GM19193 (cell line): ENCODE data around the gene KCNQ1.

Experiments
- POLR2A ChIP-seq: IDR thresholded peaks from 4 replicates; pipeline ENCODE4 v1.6.1; 2011; ENCODE audit not compliant: insufficient read depth, insufficient read length; ENCODE audit errors: extremely low read depth

KCNQ1 gene

DNA sequence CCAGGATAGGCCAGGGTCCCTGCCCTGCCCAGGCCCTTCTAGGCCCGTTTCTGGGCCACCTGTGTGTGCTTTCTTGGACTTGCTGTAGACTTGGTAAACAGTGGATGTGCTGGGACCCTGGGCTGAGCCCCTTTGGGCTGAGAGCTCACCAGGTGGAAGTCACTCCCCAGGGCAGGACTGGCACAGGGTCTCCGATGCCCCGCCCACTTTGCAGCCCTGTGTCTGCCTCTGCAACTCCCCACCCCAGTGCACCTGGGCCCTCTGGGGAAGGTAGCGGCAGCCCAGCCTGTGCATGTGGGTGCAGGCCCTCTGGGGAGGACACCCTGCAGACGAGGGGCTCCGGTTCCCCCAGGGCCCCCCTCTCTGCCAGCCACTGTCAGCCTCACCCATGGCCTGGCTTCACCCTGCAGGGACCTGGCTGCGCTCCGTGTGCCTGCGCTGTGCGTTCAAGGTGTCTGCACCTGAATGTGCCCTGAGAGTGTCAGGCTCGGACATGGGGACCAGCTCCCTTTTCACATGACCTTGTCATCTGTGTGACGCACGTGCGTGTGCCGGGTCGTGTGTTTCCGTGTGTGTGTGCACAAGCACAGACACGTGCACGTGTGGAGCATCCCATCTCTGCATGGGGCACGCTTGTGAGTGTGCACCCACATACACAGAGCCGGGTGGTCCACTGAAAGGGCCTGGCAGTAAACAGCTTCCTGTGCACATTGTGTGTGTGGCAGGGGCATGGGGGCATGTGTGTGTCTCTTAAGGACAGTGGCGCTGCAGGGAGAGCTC is 136.5 kb downstream of the KCNQ1 start:
- no peak for TF ChIP-seq POLR2A

DNA sequence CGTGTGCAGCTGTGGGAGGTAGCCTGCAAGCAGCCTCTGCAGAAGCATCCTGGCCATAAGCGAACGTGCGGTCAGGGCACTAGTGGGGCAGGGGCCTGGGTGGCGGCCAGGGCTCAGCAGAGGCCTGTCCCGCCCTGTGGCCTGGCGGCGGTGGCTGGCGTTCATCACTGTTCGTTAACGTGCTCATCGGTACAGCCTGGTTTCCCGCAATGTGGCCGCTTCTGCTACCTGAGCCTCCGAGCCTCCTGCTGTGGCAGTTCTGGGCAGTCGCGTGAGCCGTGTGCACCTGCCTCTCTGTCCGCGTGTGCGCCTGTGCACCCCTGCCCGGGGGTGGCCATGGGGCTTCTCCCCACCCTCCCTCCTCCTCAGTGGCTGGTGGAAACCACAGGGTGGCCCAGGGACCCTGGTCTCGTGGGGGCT is 137.1 kb downstream of the KCNQ1 start:
- TF ChIP-seq POLR2A, result no peak

DNA sequence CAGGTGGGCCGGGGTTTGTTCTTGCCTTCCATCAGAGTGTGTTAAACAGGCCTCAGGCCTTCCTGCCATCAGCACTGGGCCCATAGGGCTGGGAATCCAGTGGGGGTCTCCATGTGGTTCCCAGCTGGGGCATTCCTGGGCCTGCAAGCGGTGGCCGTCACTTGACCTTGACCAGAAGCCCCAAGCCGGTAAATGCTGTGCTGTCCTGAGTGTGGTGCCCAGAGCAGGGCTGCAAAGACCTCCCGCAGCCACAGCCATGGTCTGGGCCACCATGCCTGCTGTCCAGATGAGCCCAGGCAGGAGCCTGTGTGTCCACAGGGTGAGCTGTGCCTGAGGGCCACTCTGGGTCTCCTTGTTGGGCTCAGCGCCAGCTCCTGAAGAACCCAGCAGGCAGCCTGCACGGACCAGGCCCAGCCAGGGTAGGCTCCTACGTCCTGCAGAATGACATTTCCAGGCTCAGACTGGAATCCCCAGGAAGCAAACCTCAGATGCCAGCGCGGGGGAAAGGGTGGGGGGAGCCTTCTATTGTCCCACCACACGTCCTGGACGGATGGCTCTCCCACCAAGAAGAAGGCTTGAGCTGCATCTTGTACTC is 137.6 kb downstream of the KCNQ1 start:
- TF ChIP-seq POLR2A, result no peak

DNA sequence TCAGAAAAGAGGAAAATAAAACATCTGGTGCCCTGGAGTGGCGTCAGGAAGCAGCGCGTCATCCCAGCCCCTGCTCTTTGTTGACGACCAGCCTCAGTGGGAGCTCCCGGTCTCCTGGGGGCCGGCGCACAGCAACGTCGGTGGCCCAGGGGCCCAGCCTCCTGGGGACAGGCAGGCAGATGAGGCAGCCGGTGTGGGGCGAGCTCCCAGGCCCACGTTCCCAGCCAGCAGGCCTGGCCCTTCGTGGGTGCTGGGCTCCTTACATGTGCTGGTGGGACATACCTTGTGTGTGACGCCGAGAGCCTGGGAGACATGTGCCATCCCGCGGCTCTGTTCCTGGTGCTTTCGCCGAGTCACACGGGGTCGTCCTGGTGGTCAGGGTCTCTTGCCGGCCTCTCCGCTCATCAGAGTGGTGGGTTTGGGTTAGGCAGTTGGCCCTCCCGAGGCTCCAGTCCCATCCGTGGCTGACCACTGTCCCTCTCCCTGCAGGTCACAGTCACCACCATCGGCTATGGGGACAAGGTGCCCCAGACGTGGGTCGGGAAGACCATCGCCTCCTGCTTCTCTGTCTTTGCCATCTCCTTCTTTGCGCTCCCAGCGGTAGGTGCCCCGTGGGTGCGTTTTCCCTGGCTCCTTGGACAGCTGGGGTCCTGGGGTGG is 138.3 kb downstream of the KCNQ1 start:
- no peak for TF ChIP-seq POLR2A

DNA sequence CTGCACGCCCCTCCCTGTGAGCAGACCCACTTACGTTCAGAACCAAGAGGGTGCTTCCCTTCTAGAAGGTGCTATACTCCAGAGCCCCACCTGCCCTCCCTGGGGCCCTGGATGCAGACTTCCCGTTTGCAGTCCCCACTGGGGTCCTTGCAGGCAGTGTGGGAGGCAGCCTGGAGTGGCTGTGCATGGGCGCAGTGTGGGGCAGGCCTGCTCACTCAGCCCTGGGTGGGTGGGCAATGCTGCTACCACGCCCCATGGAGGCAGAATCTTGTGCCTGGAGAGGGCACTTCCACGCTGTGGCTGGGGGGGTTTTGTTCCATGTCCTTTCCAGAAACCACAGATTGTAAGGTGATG is 138.8 kb downstream of the KCNQ1 start:
- TF ChIP-seq POLR2A, result no peak

DNA sequence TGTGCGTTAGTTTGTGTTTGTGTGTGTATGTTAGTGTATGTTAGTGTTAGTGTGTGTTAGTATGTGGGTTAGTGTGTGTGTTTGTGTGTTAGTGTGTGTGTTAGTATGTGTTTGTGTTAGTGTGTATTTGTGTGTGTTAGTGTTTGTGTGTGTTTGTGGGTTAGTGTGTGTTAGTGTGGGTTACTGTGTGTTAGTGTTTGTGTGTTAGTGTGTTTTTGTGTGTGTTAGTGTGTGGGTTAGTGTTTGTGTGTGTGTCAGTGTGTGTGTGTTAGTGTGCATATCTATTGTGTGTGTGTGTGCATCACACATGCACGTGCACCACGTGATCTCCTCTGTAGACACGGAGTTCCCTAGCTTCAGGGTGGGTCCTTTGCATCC is 139.6 kb downstream of the KCNQ1 start:
- TF ChIP-seq POLR2A, result no peak

DNA sequence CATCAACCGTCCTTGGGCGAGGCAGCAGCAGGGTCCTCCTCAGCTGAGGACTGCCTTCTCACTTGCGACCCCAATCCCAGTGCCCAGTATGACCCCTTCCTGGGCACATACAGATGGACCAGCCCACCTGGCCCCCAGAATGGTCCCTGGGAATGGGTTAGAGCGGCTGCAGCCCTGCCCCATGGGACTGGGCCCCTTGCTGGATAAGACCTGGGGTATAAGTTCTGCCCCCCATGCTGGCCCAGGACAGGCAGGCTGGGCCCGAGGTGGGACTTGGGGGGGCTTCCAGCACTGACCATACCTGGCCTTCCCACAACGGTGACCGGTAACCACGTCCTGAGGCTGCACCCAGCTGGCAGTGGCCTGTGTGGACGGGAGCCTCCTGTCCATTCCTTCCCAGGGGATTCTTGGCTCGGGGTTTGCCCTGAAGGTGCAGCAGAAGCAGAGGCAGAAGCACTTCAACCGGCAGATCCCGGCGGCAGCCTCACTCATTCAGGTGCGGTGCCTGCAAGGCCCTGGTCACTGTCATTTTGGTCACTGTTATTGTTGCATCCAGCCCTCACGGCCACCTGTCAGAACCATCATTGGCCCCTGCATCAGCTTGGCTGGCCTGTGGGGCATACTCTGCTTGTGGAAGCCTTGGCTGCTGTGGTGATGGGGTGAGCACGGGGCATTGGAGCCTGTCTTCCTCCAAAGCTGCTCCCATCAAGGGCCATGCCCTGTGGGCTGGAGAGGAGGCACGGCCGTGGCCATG is 140.2 kb downstream of the KCNQ1 start:
- no peak for TF ChIP-seq POLR2A

DNA sequence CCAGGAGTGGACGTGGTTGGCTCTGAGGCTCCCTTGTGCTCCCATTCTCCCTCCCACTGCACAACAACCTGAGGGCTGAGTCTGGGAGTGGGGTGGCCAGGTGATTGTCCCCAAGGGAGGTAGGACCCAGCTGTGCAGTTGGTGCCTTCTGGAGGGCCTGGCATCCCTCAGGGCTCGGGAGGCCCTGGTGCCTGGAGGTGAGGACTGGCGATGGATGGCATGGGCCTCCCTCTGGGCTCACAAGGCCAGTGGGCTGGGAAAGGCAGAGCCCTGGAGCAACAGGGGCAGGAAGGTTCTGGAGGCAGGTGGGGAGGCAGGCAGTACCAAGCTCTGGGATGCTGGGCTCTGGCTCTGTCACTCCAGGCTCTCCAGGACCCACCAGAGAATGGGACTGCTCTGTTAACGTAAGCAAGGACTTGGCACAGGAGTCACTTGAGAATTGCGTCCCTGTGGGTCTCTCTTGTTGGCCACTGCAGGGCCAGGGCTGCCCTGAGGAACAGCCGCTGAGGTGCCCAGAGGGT is 140.8 kb downstream of the KCNQ1 start:
- no peak for TF ChIP-seq POLR2A

DNA sequence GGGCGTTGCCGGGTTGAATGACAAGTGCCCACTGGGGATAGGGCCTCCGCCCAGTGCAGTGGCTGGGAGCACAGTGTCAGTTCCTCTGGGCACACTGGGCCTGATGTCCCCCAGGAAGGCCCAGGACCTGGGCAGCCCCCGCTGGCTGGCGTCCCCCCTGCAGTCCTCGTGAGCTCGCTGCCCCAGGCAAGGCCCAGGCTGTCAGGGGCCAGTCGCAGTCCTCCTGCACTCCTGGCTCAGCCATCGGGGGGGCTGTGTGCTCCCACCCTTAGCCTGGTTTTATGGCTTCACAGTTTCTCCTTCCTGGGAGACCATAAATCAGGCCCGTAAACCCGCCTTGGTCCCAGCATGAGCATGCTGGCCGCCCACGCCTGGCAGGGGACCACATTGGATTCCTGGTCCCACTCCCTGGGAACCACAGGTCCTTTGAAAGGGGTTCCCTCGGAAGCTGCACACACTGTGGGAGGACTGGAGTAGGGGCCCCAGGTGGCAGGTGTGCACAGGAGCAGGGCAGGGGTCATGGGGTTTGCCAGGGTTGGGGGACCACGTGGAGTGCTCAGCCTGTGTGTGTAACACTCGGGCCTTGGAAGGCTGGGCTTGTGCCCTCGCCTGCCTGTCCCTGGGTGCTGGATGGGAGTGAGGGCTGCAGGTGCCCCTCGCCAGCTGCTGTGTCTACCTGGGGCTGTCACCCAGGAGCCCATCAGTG is 141.4 kb downstream of the KCNQ1 start:
- no peak for TF ChIP-seq POLR2A

DNA sequence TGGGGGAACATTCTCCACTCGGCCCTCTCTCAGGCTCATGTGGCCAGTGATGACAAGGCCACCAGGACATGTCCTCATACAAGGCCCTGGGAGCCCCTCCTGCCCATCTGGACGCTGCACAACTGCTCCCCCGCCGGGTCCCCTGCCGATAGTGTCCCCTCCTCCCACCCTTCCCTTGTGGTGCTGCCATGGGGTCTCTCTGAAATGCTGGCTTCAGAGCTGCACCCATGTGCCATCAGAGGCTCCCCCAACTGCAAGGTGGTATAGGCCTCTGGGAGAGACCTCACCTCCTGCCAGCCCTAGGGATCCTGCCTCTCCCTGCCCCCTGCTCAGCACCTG is 142.0 kb downstream of the KCNQ1 start:
- TF ChIP-seq POLR2A, result no peak

DNA sequence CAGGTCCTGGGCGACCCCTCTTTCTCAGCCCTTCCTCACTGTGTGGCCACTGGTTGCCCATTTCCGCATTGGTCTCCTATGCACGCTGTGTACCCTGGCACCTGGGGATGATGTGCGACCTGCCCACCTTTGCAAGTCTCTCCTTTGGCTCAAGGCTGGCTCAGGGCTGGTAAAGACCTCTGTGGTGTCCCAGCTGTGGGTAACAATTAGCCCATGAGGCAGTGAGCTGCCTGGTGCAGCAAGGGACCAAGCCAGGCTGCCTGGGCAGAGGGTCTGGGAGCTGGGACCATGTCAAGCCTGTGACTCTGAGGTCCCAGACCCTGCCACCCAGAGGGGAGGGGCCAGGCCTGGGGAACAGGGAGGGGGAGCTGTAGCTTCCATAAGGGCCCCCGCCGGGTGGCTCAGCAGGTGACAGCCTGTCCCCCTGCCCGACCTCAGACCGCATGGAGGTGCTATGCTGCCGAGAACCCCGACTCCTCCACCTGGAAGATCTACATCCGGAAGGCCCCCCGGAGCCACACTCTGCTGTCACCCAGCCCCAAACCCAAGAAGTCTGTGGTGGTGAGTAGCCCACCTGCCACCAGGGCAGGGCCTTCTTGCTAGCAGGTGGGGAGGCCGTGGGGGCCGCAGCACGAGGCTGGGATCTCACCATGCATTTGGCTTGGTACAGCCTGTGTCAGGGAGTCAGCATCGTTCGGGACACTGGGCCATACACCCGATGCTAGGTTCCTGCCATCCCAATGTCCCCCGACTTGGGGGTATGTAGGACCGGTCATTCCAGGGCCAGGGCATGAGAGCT is 142.5 kb downstream of the KCNQ1 start:
- no peak for TF ChIP-seq POLR2A

DNA sequence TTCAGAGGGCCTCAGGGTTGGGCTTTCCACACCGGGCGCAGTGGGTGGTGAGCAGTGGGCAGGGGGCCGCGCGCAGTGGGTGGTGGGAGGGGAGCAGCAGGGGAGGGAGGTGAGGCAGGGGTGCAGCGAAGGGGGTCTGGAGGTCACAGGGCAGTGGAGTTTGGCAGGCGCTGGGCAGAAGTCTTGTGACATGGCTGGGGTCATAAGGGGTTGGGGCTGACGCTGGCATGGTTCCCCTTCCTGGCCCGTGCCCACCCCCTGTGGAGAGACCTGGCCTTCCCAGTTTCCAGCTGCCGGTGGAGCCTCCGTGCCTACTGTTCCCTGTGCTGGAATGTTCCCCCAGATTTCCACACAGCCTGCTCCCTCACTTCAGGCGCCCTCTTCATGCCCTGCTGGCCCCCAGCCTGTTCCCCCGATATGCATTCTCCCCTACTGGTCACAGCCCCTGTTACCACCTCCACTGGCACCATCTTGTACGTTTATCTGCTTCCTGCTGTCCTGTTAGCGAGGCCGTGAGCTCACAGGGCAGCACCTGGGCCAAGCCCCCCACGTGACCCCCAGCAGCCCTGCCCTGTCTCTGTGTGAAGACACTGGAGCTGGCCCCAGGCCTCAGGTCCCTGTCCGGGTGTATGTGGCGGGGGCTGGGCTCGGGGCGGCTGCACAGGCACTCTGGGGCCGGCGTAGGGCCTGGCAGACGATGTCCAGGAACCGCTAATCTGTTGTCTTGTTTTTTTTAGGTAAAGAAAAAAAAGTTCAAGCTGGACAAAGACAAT is 143.4 kb downstream of the KCNQ1 start:
- no peak for TF ChIP-seq POLR2A
